KBM-7 (cell line): ENCODE results near the gene URGCP.

Experiments
- DNase-seq: peaks from one replicate; pipeline ENCODE4 v3.0.0-alpha.2; 2015
- in situ Hi-C: fragments of 300-500 bp; cut with MboI; formaldehyde crosslinking; loops from 2 replicates; pipeline ENCODE4 v1.14.3; 2020; ENCODE audit warnings: low sequenced_read_pairs, low pct_unique_long_range_greater_than_20kb, mixed read lengths

Gene URGCP, protein sequence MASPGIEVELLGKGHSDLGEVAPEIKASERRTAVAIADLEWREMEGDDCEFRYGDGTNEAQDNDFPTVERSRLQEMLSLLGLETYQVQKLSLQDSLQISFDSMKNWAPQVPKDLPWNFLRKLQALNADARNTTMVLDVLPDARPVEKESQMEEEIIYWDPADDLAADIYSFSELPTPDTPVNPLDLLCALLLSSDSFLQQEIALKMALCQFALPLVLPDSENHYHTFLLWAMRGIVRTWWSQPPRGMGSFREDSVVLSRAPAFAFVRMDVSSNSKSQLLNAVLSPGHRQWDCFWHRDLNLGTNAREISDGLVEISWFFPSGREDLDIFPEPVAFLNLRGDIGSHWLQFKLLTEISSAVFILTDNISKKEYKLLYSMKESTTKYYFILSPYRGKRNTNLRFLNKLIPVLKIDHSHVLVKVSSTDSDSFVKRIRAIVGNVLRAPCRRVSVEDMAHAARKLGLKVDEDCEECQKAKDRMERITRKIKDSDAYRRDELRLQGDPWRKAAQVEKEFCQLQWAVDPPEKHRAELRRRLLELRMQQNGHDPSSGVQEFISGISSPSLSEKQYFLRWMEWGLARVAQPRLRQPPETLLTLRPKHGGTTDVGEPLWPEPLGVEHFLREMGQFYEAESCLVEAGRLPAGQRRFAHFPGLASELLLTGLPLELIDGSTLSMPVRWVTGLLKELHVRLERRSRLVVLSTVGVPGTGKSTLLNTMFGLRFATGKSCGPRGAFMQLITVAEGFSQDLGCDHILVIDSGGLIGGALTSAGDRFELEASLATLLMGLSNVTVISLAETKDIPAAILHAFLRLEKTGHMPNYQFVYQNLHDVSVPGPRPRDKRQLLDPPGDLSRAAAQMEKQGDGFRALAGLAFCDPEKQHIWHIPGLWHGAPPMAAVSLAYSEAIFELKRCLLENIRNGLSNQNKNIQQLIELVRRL

DNA sequence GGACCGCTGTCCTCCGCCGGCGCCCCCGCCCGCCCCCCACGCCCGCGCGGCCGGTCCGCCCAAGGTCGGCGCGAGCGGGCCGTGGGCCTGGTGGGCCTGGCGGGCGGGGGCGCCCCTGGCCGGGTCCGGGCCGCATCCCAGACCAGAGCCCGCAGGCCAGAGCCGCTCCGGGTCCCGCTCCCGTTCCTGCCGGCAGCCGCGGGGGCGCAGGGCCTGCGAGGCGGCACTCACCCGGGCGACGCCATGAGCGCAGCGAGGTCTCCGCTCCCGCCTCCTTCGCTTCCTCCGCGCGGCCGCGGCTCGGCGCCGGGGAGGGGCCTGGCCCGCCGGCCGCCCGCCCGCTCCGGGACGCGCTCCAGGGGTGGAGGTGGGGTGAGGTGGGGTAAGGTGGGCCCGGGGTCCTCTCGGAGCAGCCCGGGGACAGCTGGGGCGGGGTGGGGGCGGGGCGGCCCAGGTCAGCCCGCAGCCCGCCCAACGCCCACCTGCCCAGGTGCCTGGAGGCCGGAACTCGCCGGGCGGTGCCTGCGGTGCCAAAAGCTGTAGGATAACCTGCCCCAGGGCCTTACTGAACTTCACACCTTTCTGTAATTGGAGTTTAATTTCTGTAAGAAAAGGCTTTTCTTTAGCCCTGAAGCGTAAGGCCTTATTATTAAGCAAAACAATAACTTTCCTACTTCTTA is at the start of gene URGCP:
Gene URGCP, minus strand, starts transcription at position 266 of the 680 bp plus-strand sequence. Its CDS starts 21 bp downstream, at position 245.
- peak; percentile 21 for DNase-seq
- in situ Hi-C loops: no loop called here

DNA sequence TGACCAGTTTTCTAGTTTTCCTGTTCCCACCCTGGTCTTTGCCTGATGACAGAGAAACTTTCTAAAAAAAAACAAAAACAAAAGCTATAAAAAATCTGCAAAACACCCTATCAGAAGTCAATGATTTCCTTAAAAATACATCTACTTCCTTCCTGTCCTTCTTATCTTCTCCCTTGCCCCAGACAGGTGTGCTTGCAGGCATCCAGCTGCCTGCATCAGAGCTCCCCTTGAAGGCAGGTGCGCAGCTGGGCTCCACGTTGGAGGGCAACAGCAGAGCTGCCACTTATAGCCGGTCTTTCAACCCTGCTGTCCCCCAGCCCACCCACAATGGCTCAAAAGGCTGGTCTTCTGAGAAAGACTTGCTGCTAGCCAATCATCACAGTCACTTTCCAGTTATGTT is 49.6 kb upstream of the URGCP start:
- in situ Hi-C loops: no loop called here

DNA sequence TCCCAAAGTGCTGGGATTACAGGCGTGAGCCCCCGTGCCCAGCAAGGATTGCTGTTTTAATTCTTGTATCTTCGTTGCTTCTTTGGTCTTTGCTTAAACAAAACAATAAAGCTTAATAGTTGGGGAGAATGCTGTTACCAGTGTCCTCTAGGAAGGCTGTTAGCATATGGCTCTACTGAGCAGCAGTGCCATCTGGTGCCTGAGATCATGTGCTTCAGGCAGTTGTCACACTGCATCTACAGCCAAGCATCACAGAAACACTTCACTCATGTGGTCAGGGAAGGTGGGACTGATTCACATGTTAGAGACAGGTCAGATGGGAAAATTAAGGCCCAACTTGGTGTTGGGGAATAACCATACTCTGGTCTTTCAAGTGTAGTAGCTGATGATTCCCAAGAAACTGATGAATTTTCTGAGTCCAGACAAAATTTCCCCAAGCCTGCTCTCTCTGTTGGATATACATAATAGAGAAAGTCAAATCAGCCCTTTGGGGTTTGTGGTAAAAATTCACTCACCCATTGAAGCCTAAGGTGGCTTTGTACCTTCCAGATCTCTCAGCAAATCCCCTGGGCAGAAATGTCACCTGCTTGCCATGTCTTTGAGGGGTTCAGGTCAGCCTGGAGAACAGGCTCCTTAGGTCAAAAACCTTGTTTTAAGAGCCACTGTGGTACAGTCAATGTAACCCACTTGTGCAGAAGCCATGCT is 48.3 kb upstream of the URGCP start:
- peak; percentile 53 for DNase-seq
- in situ Hi-C loops: no loop called here

More for the DNA sequence above, 49.6 kb upstream of the URGCP start:
- no peak for DNase-seq

DNA sequence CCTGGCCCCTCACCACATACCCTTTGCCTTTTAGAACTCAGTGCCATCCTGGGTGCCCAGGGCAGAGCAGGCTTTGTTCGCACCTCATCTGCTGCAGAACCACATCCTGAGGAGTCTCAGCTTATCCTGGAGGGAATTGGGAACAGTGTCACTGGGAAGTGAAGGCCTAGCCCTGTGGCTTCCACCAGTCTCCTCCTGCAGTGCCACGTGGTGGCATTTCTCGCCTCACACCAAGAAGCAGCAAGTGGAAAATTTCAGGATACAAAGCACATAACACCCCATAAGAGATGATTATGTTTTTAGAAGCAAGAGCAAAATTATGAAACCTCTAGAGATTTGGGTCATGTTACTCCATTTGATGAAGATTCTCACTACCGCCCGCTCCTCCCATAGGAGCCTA is 46.7 kb upstream of the URGCP start:
- no peak for DNase-seq
- in situ Hi-C loops: no loop called here

DNA sequence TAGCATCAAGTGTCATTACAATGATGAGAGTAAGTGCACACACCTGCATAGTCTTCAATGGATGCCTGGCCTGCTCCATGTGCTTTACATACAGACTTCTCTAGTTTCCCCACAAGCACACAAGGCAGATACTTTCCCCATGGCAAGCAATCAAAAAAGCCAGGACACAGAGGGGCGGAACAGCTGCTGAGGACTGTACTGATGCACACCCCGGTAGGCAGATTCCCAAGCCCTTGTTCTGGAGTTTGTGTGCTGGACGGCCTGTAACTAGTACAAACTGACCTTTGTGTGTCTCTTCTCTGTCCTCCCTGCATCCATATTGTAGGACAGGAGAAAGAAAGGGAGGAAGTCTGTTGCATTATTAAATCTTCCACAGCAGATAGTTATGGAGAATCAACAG is 45.6 kb upstream of the URGCP start:
- in situ Hi-C loops: no loop called here
- DNase-seq: no peak

DNA sequence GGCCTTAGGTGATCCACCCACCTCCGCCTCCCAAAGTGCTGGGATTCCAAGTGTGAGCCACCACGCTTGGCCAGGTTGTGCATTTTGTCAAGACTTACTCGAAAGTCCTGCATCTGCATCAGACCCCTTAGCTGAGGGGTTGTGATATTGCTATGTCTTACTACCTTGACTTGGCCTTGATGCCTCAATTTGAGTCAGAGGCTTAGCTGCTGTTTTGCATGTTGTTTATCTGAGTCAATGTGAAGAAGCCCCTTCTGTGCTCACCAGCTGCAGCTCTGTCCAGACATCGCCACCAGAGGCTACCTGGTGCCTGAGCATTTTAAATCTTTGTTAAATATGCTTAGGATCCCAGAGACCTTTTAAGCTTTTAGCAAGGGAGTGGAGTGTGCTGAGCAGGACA is 37.9 kb upstream of the URGCP start:
- in situ Hi-C loops: no loop called here
- no peak for DNase-seq

DNA sequence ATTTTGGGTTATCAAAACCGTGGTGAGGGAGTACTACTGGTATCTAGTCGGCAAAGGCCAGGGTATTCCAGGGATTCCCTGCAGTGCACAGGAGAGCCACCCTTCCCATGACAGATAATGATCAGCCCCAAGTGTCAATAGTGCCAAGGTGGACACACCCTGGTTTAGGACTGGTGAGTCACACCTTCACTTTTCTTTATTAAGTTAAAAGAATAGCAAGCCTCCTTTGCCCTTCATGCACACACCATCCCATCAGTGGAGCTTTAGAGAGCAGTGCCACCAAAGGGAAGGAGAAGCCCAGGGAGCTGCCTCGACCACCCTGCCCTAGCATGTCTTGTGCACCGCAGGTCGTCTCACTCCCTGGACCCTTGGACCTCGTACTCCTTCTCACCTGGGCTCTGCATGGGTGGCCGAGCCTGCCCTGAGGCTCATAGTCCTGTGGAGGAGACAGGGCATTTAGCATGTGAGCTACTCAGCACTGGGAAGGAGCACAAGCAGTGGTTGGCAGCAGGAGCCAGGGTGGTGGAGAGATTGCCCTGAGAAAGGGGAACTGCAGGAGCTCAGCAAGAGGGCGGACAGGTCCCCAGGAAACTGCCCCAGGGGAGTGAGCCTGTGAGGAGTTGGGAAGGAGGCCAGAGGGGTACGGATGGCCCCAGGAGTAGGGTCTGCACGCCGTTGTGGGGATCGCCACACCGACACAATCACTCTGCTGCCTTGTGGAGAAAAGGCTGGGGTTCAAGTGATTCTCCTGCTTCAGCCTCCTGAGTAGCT is 37.2 kb upstream of the URGCP start:
- no peak for DNase-seq
- in situ Hi-C loops: no loop called here

DNA sequence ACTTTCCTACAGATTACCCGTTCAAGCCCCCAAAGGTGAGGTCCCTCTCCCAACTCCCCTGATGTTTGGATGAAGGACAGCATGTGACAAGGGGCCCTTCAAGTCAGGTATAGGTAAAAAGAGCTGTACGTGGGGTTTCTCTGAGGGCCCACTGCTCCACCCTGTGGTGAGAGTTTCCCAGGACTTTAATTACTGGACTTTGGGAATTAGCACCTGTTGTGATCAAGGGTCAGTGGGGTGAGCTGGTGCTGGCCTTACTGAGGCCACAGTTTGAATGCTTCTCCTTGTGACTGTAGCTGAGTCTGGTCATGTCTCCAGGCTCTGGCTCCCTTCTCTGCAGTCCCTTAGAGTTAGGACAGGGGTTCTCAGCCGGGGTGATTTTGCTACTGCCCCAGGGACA is 36.6 kb upstream of the URGCP start:
- in situ Hi-C loops: no loop called here
- DNase-seq: no peak

DNA sequence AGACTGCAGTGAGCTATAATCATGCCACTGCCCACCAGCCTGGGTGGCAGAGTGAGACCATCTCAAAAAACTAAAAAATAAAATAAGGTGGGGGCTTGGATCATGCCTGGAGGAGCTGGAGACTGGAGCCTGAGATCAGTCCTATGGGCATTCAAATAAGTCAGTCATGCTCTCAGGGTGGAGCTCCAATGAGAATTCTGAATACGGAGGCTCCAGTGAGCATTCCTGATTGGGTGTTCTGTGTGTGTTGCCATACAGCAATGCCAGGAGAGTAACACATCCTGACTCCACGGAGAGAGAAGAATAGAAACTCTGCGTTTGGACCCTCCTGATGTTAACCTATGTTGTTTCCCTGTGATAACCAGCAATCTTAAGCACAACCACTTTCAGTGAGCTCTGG is 35.9 kb upstream of the URGCP start:
- in situ Hi-C loops: no loop called here
- DNase-seq: no peak

DNA sequence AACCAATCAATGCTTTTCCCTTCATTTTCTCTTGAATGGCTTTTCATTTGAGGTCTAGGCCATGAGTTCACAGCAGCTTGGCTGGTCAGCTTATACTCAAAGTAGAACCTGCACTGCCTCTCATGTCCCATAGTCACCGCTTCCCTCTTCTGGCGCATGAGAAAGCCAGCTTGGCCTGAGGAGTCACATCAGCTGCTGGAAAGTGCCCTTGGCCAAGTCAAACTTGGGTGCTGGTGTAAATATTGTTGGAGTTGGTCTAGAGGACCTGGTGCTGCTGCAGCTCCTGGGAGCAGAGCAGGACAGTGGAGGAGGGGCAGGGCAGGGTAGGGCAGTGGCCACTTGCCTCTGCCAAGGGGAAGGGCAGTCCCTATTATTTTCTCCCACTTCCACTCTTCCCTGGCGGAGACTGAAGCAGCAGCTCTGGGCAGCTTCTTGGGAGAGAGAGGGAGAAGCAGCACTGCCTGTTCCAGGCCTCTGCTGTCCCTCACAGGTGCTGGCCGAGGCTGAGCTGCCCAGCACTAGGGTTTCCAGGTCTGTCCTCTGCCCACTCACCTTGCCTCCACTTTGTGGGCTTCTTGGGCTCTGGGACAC is 32.6 kb upstream of the URGCP start:
- no peak for DNase-seq
- in situ Hi-C loops: no loop called here

DNA sequence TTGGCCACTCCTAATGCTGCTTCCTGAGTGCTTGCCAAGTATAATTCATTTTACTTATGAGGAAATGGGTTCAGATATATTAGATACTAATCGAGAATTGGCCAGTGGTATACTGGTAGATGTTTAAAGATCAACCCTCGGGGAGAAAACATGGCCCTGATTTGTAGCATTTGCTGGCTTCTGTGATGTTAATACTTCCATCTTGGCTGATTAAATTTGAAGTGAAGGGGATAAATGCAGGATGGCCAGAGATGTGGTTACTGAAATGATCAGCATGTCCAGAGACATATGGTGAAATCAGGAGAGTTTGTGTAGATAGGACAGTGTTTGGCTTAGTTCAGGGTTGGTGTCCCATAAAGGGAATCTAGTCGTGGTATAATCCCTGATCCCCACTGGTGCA is 31.0 kb upstream of the URGCP start:
- no peak for DNase-seq
- in situ Hi-C loops: no loop called here

DNA sequence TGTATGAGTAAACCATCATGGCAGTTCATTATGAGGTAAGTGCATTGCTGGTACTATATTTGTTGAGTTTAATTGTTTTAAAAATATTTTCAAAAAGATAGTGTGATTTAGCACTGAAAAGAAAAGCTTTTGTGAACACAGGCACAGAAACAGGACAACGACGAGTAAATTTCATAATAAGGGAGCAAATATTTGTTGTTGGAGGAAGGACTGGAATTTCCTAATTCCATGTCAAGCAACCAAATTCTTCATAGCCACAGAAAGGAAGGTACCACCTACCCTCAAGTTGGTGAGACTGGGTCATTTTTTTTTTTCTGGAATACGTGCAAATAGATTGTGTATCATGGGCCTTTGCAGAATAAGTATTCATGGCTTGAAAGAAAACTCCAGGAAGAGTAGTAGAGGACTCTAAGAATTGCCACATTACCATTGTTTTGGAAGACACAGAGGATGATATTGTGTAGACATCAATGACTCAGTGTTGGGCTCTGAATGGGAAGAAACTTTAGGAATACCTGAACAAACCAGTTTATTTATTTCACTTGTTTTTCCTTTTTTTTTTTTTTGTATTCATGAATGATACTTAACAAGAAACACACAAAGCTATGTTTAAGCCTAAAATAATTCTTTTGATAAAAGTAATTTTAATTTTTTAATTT is 27.6 kb upstream of the URGCP start:
- in situ Hi-C loops: no loop called here
- DNase-seq: no peak

DNA sequence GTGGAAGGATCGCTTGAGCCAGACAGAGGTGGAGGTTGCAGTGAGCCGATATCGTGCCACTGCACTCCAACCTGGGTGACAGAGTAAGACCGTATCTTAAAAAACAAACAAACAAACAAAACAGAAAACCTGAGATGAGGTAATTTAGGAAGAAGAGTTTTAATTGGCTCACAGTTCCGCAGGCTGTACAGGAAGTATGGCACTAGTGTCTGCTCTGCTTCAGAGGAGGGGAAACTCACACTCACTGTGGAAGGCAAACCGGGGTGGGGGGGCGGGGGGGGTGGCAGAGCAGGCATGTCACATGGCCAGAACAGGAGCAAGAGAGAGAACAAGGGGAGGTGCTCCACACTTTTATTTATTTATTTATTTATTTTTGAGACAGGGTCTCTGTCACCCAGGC is 24.9 kb upstream of the URGCP start:
- no peak for DNase-seq
- in situ Hi-C loops: no loop called here

DNA sequence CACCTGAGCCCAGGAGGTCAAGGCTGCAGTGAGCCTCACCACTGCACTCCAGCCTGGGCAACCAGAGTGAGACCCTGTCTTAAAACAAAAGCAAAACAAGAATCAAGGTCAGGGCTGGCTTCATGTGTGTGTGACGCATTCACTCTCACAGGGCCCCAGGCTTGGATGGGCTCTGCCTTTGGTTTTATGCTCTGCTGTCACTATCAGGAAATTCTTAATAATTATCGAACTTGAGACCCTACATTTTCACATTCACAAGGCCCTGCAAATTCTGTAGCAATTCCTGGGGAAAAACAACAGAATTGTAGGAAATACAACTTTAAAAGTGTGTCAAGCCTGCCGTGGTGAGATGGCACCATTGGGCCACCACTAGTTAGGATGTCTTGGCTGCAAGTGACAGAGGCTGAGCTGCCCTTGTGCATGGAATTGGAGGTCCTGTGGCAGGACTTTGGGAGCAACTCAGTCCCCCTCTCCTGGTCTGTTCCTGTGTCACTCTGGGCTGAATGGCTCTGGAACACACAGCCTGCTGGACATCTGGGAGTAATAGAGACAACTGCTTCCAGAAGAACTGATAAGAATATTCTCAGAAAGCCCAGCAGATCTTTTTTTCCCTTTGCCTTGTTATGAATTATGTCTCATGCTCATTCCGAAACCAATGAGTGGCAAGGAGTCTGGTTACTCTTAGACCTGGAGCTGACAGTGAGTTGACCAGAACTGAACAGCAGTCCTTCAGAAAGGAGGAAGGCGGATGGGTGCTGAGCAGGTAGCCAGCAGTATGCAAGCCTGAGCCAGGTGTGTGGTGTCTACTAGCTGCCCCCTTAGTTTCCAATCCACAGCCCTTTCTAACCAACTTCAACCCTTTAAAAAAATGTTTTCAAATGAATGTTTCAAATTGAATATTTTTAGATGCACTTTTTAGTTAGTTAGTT is 23.4 kb upstream of the URGCP start:
- in situ Hi-C loops: no loop called here
- no peak for DNase-seq

DNA sequence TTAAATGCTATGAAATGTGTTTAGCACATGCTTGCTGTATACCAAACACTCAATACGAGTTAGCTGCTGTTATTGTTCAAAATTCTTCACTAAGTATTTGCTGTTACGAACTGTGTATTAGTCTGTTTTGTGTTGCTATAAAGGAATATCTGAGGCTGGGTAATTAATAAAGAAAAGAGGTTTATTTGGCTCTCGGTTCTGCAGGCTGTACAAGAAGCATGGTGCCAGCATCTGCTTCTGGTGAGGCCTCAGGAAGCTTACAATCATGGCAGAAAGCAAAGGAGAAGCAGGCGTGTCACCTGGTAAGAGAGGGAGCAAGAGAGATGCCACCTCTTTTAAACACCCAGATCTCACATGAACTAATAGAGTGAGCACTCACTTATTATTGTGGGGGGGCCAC is 21.4 kb upstream of the URGCP start:
- in situ Hi-C loops: no loop called here
- no peak for DNase-seq

DNA sequence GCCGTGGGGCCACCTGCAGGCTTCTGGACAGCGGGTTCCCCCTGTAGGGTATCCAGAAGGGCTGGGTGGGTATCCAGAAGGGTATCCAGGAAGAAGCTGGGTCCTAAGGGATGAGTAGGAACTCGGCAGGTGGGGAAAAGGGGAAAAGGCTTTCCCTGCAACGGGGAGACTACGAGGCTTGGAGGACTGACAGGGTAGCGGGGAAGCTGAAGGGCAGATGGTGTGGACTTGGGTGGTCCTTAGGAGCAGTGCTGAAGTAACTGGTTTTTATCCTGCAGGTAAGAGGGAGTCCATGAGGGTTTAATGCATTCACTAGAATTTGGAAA is 20.4 kb upstream of the URGCP start:
- DNase-seq: no peak
- in situ Hi-C loops: no loop called here
